ENCODE measurements around the gene GPBAR1. TPM values are rescaled to one million over a fixed set of nuclear protein-coding genes. Genes with fewer than 3 reads are reported as not detected.

Gene GPBAR1
- total and polyA plus RNA-seq, 2 donors (not counting 1 experiment from before 2014, with no cell fraction given) = 0.66 to 0.81 TPM

GRCh38 chr2:218229239-218229638 lies 31.6 kb upstream of the GPBAR1 start:
- H3K4me1 Mint-ChIP-seq = peaks cover 55% of the 10 kb centered on the region
- peaks cover 88% of the 10 kb centered on the region for H3K79me2 ChIP-seq (ENCODE audit: control insufficient read depth, insufficient read depth, low read length)
- H3K4me1 ChIP-seq (ENCODE audit: control insufficient read depth in 2 of 2, insufficient read depth in 2 of 2, low read length in 2 of 2) = peaks cover 44 to 53% of the 10 kb centered on the region in 2 donors
- no peaks in the 10 kb centered on the region for H3K9me3 Mint-ChIP-seq (ENCODE audit: insufficient read depth)
- intact Hi-C loops (cut with micrococcal nuclease) = loop anchor here (1.0 to 2.0 kb wide), 2 partner anchors 9 to 42 kb away; no protein-coding TSS in a partner anchor
- H3K36me3 ChIP-seq (replicated peaks in 1 of 2; ENCODE audit: control extremely low read depth in 1 of 2, control insufficient read depth in 1 of 2, extremely low read depth in 1 of 2, insufficient read depth in 2 of 2, low read length in 1 of 2) = peaks cover 6 to 86% of the 10 kb centered on the region in 2 experiments
- H3K4me3 ChIP-seq (ENCODE audit: control extremely low read depth in 1 of 5, extremely low read depth in 1 of 5, insufficient read depth in 1 of 5, low read depth in 2 of 5, low read length in 4 of 5) = no peak overlapping the region
- peak; percentile 86 for ATAC-seq (ENCODE audit: low read depth)
- no peaks in the 10 kb centered on the region for H3K27me3 Mint-ChIP-seq
- H3K27ac Mint-ChIP-seq = peak overlapping the region; percentile 84
- ChIA-PET POLR2A (interaction anchor here (0.5 to 1.2 kb wide), 2 partner anchors 10 to 1760 kb away, joined by 7 read pairs; no protein-coding TSS in a partner anchor), CTCF (interaction anchor here (0.6 to 2.4 kb wide), 10 partner anchors 12 to 63 kb away, joined by 3 to 7 read pairs (median 4); partner anchors contain the start of genes AAMP, GPBAR1, PNKD and TMBIM1)
- H3K4me3 Mint-ChIP-seq = peak overlapping the region; percentile 65
- peaks cover 94% of the 10 kb centered on the region for H4K20me1 ChIP-seq (ENCODE audit: control insufficient read depth, insufficient read depth, low read length, poor library complexity, severe bottlenecking)
- DNase-seq = peak; percentile 54
- peak overlapping the region; percentile 29 for H3K4me2 ChIP-seq (replicated peaks; ENCODE audit: low read depth, low read length, poor library complexity, severe bottlenecking)
- H2AFZ ChIP-seq (ENCODE audit: insufficient read depth, low read depth, low read length, poor library complexity, severe bottlenecking) = no peak overlapping the region
- H3K9me3 ChIP-seq (ENCODE audit: control extremely low read depth in 1 of 3, control insufficient read depth in 2 of 3, insufficient read depth in 1 of 3, low read length in 2 of 3) = no peaks in the 10 kb centered on the region
- WGBS (ENCODE audit: insufficient coverage) = 13% methylated on average over 1 of the region's 3 CpGs
- TF ChIP-seq EZH2 (IDR thresholded peaks at IDR 0.05; ENCODE audit: borderline replicate concordance, insufficient read depth, low read depth, low read length, poor library complexity, severe bottlenecking) (no peak), CTCF (IDR thresholded peaks at IDR 0.05) (no peak)
- H3K27ac ChIP-seq (ENCODE audit: low read length in 2 of 2) = peak overlapping the region; percentile 36 to 60
- H3K9ac ChIP-seq (ENCODE audit: low read length) = no peak overlapping the region
- no peaks in the 10 kb centered on the region for H3K27me3 ChIP-seq (replicated peaks in 1 of 4; ENCODE audit: control extremely low read depth in 1 of 4, control insufficient read depth in 3 of 4, insufficient read depth in 4 of 4, low read length in 3 of 4)

- H3K4me3 Mint-ChIP-seq = no peak overlapping the region
- 68% methylated on average over 3 of the region's 4 CpGs for WGBS (ENCODE audit: insufficient coverage)
- DNase-seq (no peak), ATAC-seq (ENCODE audit: low read depth) (no peak)
- Histone ChIP-seq H3K27ac (ENCODE audit: low read length in 2 of 2) (peak overlapping the region in 1 of 2 donors; percentile 60), H3K36me3 (replicated peaks in 1 of 2; ENCODE audit: control extremely low read depth in 1 of 2, control insufficient read depth in 1 of 2, extremely low read depth in 1 of 2, insufficient read depth in 2 of 2, low read length in 1 of 2) (peaks cover 4 to 86% of the 10 kb centered on the region in 2 experiments), H3K9ac (ENCODE audit: low read length) (no peak overlapping the region), H3K27me3 (replicated peaks in 1 of 4; ENCODE audit: control extremely low read depth in 1 of 4, control insufficient read depth in 3 of 4, insufficient read depth in 4 of 4, low read length in 3 of 4) (no peaks in the 10 kb centered on the region), H3K4me3 (ENCODE audit: control extremely low read depth in 1 of 5, extremely low read depth in 1 of 5, insufficient read depth in 1 of 5, low read depth in 2 of 5, low read length in 4 of 5) (no peak overlapping the region), H3K4me1 (ENCODE audit: control insufficient read depth in 2 of 2, insufficient read depth in 2 of 2, low read length in 2 of 2) (peaks cover 39 to 47% of the 10 kb centered on the region in 2 donors), H2AFZ (ENCODE audit: insufficient read depth, low read depth, low read length, poor library complexity, severe bottlenecking) (no peak overlapping the region), H3K4me2 (replicated peaks; ENCODE audit: low read depth, low read length, poor library complexity, severe bottlenecking) (peak overlapping the region; percentile 29), H3K9me3 (ENCODE audit: control extremely low read depth in 1 of 3, control insufficient read depth in 2 of 3, insufficient read depth in 1 of 3, low read length in 2 of 3) (no peaks in the 10 kb centered on the region), H3K79me2 (ENCODE audit: control insufficient read depth, insufficient read depth, low read length) (peaks cover 87% of the 10 kb centered on the region), H4K20me1 (ENCODE audit: control insufficient read depth, insufficient read depth, low read length, poor library complexity, severe bottlenecking) (peaks cover 93% of the 10 kb centered on the region)
- intact Hi-C loops (cut with micrococcal nuclease) = loop anchor here (1.0 to 2.0 kb wide), 2 partner anchors 10 to 43 kb away; no protein-coding TSS in a partner anchor
- H3K27ac Mint-ChIP-seq = peak overlapping the region; percentile 56
- TF ChIP-seq EZH2 (IDR thresholded peaks at IDR 0.05; ENCODE audit: borderline replicate concordance, insufficient read depth, low read depth, low read length, poor library complexity, severe bottlenecking) = no peak
- TF ChIP-seq CTCF (IDR thresholded peaks at IDR 0.05) = no peak
- ChIA-PET CTCF (interaction anchor here (0.7 to 2.4 kb wide), 8 partner anchors 10 to 62 kb away, joined by 3 to 16 read pairs (median 6); partner anchors contain the start of genes AAMP, GPBAR1, PNKD and TMBIM1), POLR2A (interaction anchor here (0.5 to 1.2 kb wide), 3 partner anchors 11 to 1761 kb away, joined by 7 to 9 read pairs (median 7); no protein-coding TSS in a partner anchor)
- no peaks in the 10 kb centered on the region for H3K27me3 Mint-ChIP-seq
- peaks cover 49% of the 10 kb centered on the region for H3K4me1 Mint-ChIP-seq
- H3K9me3 Mint-ChIP-seq (ENCODE audit: insufficient read depth) = no peaks in the 10 kb centered on the region
These were observed 31.0 kb upstream of the GPBAR1 start for GRCh38 chr2:218229851-218230250.
